ENCODE data around the gene PLEKHN1.
"Not testable (repeated sequence)": the region's sequence is repeated elsewhere in the genome, so short reads cannot be mapped to it uniquely, and the experiment has no call there.

PLEKHN1 gene

GRCh38 chr1:1006305-1007159 is 40.2 kb downstream of the PLEKHN1 start:
- no peak for DNase-seq (ENCODE audit: low read depth, low spot score)

- DNase-seq (ENCODE audit: low read depth, low spot score): not testable (repeated sequence)
Observed at GRCh38 chr1:1010131-1010530, 43.8 kb downstream of the PLEKHN1 start.

GRCh38 chr1:1011396-1011949 is 45.2 kb downstream of the PLEKHN1 start:
- DNase-seq (ENCODE audit: low read depth, low spot score): no peak

GRCh38 chr1:1012736-1013104 is 46.4 kb downstream of the PLEKHN1 start:
- not testable (repeated sequence) for DNase-seq (ENCODE audit: low read depth, low spot score)

- peak; percentile 75 for DNase-seq (ENCODE audit: low read depth, low spot score)
Observed at GRCh38 chr1:1013105-1013921, 47.0 kb downstream of the PLEKHN1 start, which contains the start of gene ISG15. Gene ISG15, plus strand, starts transcription at chr1:1013497. Its CDS starts 77 bp downstream, at chr1:1013574.

- DNase-seq (ENCODE audit: low read depth, low spot score): no peak
Observed at GRCh38 chr1:1013922-1014648, 47.8 kb downstream of the PLEKHN1 start.

- DNase-seq (ENCODE audit: low read depth, low spot score): no peak
Observed at GRCh38 chr1:1014799-1015681, 48.8 kb downstream of the PLEKHN1 start.

- DNase-seq (ENCODE audit: low read depth, low spot score): not testable (repeated sequence)
Observed at GRCh38 chr1:1017397-1018320, 51.4 kb downstream of the PLEKHN1 start.

- not testable (repeated sequence) for DNase-seq (ENCODE audit: low read depth, low spot score)
Observed at GRCh38 chr1:1018321-1018685, 52.0 kb downstream of the PLEKHN1 start.

- peak; percentile 54 for DNase-seq (ENCODE audit: low read depth, low spot score)
Observed at GRCh38 chr1:1019122-1019999, 53.1 kb downstream of the PLEKHN1 start.

GRCh38 chr1:1020000-1020404 is 53.7 kb downstream of the PLEKHN1 start, which contains the start of gene AGRN:
Gene AGRN, plus strand, starts transcription at chr1:1020120. Its CDS starts 53 bp downstream, at chr1:1020173.
- no peak for DNase-seq (ENCODE audit: low read depth, low spot score)

- DNase-seq (ENCODE audit: low read depth, low spot score): no peak
Observed at GRCh38 chr1:1020415-1021009, 54.2 kb downstream of the PLEKHN1 start.

GRCh38 chr1:1021010-1021919 is 55.0 kb downstream of the PLEKHN1 start:
- no peak for DNase-seq (ENCODE audit: low read depth, low spot score)

- no peak for DNase-seq (ENCODE audit: low read depth, low spot score)
Observed at GRCh38 chr1:1021920-1022259, 55.6 kb downstream of the PLEKHN1 start.

- DNase-seq (ENCODE audit: low read depth, low spot score): no peak
Observed at GRCh38 chr1:1022302-1023009, 56.2 kb downstream of the PLEKHN1 start.

- DNase-seq (ENCODE audit: low read depth, low spot score): no peak
Observed at GRCh38 chr1:1023700-1024099, 57.4 kb downstream of the PLEKHN1 start.
